ENCODE measurements around the gene LPCAT1.

LPCAT1 gene

GRCh38 chr5:1494780-1495524, 28.8 kb downstream of the LPCAT1 start:
- DNase-seq = no peak

- DNase-seq = no peak
These were observed 29.8 kb downstream of the LPCAT1 start for GRCh38 chr5:1493941-1494340.

- DNase-seq = no peak
These were observed 30.3 kb downstream of the LPCAT1 start for GRCh38 chr5:1493413-1493812.

DNA sequence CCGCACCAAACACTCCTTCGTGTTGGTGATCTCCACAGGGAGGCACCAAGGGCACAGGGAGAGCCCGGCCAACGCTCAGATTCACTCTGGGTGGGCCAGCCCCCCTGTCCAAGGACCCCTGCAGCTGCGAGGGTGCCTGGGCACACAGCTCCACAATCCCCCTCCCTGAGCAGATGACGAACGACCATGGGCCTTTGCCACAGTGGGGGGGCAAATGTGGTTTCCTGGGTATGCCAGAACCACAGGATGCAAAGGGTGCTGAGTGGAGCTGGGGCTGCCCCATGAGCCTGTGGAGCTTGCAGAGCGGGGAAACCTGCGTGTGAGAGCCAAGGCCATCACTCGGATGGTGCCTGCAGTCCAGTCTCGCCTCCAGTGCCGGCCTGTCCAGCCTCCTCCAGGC, 31.0 kb downstream of the LPCAT1 start:
- DNase-seq = no peak

- no peak for DNase-seq
These were observed 33.4 kb downstream of the LPCAT1 start for GRCh38 chr5:1490376-1490775.

DNA sequence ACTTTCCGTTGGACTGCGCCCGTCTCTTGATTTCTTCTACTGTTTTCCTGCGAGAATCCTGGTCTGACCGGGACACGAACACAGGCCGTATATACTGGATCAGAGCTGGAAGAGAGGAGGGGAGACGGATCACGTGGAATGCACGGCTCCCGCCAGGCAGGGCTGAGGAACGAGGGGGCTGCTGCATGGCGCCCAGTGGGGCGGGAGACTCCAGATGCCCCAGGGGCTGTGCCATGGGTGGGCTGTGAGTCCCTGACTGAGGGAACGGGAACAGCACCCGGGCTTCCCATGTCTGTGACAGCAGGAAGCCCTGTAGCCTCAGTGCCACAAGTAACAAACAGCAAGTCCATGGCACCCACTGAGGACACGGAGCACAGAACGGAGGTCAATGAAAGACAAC, 34.0 kb downstream of the LPCAT1 start:
- no peak for DNase-seq

- DNase-seq = no peak
These were observed 34.7 kb downstream of the LPCAT1 start for GRCh38 chr5:1488882-1489680.

DNA sequence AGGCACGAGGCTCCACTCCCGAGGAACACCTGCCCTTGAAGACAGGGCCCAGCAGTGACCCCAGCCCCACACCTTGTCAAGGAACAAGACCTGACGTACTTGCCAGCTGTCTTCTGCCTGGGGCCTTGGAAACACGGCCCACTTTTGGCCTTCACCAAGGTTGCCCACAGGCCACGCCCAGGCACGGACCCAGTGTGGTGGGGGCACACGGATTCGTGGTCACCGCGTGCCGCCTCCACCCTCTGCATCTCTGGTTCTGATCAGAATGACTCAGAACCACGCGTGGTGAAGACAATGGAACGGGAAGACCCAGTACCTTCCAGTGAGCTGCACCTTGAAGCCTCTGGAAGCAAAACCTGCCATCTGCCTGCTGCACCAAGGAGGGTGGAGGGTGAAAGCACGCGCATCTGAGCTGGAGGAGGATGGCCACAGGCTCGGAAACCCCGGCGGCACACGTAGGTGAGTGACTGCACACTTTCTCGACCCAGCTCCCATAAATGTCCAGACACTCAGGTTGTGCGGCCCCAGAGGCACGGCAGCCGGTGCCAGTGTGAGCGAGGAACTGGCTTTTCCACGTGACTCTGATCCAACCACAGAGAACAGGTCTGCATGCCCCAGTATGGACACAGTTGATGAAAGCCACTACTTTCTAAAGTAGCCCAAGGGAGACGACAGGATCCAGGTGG, 36.5 kb downstream of the LPCAT1 start:
- DNase-seq = no peak

DNA sequence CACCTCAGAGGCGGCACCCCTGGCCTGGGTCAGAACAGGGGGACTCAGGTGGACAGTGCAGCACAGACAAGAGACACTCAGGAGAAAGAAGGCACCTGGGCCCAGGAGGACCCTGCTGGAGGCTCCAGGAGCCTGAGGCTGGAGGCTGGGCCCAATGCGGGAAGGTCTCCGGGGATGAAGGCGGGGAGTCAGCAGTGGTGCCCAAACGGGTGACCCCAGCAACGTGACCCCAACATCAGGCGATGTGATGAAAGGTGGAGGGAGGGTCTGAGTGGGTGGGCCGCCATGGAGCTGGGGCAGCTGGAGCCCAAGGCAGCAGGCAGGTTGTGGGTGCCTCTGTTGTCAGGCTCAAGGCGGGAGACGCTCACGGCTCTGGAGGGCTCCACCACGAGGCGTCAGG, 37.5 kb downstream of the LPCAT1 start:
- no peak for DNase-seq

- no peak for DNase-seq
These were observed 38.1 kb downstream of the LPCAT1 start for GRCh38 chr5:1485579-1486118.

- no peak for DNase-seq
These were observed 38.8 kb downstream of the LPCAT1 start for GRCh38 chr5:1484730-1485578.

DNA sequence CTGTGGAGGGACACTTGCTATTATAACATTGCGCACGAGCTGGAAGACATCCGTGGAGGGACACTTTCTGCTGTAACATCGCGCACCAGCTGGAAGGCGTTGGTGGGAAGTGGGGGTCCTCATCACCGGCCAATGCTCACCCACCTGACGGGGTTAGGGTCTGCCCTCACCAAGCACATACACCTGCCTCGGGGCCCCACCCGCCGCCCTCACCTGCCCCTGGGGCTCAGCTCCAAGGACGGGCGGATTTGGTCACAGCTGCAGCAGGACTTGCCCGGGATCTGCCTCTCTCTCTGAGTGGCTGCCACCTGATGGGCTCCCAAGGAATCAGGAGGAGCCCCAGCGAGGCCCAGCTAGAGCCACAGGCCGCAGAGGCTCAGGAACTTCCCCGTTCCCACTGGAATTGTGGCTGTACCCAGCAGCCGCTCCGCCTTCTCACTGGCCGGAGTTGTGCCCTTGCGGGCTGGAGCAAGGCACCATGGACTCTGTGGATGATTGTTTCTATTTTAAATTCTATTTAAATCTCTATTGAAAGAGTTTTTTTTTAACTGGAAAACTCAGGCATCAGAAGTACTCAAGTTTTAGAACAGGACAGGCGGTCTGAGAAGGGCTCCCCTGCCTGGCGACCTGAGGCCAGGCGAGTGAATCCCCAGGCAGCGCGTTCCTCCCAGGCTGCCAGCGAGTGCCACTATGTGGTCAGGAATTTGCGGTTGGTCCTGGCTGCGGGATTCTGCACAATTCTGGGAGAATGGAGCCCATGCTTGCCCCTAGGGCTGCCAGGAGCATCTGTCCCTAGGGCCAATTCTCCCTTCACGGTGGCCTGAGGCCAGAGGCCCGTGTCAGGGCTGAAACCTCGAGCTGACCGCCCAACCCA, 39.7 kb downstream of the LPCAT1 start:
- no peak for DNase-seq

GRCh38 chr5:1483064-1483463, 40.7 kb downstream of the LPCAT1 start:
- DNase-seq = no peak

GRCh38 chr5:1481959-1482331, 41.8 kb downstream of the LPCAT1 start:
- DNase-seq = no peak

DNA sequence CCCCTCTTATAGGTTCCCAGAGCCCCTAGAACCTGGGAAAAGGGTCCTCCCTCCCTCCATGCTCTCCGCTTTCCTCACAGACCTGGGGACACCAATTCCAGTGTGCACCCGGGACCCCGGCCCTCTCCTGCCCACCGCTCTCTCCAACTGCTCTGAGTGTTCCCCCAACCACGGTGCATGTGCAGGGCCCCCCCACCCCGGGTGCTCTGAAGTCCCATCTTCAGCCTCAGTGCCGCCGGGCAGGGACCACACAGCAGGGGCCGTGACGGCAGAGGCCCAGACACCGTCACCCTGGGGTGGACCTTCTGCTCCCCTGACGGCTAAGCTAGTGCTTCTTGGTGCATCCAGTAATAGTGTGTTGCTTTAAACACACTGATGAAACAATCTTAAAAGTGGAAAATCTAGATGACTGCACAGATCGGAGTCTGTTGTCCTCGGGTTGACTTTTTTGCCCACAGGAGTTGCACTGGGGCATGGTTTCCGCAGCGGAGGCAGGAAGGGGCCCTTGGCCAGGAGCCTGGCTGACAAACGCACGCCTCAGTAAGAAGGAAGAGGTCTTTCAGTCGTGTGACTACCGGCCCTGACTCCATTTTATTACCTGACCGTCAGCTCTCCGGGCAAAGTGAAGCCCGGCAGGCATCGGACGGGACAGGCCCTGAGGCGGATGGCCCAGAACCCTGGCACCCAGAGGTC, 42.3 kb downstream of the LPCAT1 start:
- DNase-seq = no peak

DNA sequence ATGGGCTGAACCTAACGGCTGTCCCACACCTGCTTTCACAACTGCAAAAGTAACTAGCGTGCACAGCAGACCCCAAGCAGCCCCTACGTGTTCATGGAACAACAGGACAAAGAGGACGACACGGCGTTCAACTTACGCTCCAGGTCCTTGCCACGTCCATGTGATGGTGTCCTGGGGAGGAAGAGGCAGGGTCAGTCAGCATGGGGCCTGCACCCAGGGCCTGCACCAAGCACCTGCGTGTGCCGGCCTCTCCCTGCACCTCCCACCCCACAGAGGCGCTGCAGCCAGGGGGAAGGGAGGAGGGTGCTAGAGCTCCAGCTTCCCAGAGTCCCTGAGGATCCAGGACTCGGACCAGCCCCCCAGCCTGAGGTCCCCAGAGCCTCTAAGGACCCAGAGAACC, 43.0 kb downstream of the LPCAT1 start:
- DNase-seq = no peak

GRCh38 chr5:1480217-1480616, 43.5 kb downstream of the LPCAT1 start:
- DNase-seq = no peak

GRCh38 chr5:1479581-1480188, 44.1 kb downstream of the LPCAT1 start:
- DNase-seq = peak in 2 of 3 experiments; percentile 12

DNA sequence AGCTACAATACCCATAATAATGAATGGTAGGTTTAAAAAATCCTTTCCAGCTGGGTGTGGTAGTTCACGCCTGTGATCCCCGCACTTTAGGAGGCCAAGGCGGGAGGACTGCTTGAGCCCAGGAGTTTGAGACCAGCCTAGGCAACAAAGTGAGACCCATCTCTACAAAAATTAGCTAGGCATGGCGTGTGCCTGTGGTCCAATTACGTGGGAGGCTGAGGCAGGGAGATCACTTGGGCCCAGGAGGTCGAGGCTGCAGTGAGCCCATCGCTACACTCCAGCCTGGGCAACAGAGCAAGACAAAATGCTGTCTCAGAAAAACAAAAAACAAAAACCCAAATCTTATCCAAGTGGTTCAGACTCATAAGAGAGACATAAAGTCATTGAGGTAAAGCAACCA, 44.7 kb downstream of the LPCAT1 start:
- no peak for DNase-seq

DNA sequence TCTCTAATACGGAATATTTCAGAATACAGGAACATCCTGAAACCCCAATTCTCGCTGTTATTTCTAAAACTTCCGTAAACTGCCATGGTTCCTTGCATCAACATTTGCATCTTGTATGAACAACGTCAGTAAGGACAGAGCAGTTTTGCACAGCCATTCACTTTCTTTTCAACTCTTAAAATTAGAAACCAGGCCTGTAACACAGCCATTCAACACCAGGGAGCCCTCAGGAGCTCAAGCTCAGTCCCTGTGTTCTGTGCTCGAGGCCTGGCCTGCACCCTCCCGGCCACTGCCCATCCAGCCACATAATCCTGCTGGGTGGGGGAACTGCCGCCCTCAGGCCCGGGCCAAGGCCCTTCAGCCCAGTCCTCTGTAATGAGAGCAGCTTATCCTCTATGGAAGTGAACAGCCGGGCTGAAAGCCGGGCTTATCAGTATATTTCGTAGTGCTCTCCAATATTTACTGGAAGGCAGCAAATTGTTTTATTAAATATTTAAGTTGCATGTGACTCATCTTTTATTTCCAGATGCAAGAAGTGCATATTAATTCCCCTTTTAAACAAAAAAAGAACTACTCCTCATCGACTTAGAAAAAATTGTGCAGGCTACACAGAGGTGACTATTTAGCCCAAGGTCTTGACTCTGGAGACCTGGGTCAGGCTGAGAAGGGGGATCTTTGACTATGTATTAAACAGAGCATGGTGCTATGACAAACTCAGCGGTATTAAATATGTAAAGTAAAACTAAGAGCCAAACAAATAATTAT, 45.3 kb downstream of the LPCAT1 start:
- DNase-seq = no peak
